ENCODE results near the gene LRRC52. TPM values are rescaled to one million over a fixed set of nuclear protein-coding genes. Genes with fewer than 3 reads are reported as not detected.

Gene LRRC52
- total and polyA plus RNA-seq, 9 of the 15 experiments (the other 6 are each of a cell fraction or from before 2014, with no cell fraction given), result not detected

DNA sequence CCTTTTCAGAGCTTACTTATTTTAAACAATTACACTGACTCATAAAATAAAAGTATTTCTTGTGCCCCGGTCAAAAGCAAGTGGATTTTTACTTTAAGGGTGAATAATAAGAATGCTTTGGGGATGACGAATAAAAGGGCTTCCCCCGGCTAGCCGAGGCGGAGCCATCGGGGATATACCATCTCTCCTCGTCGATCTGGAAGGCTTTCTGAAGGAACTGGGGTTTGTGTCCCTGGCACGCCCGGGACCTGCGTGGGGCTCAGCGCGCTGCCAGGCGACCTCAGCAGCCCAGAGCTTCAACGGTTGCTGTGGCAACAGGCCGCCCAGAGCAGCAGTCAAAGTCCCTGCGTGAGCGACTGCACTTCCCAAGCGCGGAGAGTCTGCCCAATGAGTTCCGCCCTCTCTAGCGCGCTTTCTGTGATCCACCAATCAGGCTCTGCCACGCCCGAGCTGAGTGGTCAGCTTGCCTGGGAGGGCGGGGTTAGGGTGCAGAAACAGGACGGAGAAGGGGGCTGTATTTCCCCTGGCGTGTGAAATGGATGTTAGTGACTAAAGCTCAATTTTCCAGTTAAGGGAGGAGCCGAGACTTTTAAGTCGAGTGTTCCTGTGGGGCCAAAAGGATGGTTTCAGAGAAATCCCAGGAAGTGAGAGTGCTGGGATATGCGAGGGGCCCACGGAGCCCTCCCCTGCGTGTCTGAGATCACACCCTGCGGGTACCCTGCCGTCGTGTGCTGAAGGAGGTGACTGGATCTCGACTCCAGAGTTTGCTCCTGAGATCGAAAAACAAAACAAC is 54.3 kb downstream of the LRRC52 start (continued):
- TF ChIP-seq SMARCA5 (IDR thresholded peaks at IDR 0.05), result no peak
- no peak for TF ChIP-seq CCNT2 (IDR thresholded peaks at IDR 0.05; ENCODE audit: borderline replicate concordance, extremely low read depth, insufficient read length, low read depth, low read length)
- TF ChIP-seq, protein P1, sequence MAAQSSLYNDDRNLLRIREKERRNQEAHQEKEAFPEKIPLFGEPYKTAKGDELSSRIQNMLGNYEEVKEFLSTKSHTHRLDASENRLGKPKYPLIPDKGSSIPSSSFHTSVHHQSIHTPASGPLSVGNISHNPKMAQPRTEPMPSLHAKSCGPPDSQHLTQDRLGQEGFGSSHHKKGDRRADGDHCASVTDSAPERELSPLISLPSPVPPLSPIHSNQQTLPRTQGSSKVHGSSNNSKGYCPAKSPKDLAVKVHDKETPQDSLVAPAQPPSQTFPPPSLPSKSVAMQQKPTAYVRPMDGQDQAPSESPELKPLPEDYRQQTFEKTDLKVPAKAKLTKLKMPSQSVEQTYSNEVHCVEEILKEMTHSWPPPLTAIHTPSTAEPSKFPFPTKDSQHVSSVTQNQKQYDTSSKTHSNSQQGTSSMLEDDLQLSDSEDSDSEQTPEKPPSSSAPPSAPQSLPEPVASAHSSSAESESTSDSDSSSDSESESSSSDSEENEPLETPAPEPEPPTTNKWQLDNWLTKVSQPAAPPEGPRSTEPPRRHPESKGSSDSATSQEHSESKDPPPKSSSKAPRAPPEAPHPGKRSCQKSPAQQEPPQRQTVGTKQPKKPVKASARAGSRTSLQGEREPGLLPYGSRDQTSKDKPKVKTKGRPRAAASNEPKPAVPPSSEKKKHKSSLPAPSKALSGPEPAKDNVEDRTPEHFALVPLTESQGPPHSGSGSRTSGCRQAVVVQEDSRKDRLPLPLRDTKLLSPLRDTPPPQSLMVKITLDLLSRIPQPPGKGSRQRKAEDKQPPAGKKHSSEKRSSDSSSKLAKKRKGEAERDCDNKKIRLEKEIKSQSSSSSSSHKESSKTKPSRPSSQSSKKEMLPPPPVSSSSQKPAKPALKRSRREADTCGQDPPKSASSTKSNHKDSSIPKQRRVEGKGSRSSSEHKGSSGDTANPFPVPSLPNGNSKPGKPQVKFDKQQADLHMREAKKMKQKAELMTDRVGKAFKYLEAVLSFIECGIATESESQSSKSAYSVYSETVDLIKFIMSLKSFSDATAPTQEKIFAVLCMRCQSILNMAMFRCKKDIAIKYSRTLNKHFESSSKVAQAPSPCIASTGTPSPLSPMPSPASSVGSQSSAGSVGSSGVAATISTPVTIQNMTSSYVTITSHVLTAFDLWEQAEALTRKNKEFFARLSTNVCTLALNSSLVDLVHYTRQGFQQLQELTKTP (IDR thresholded peaks at IDR 0.05; ENCODE audit: low read depth in 1 of 2, partially characterized antibody in 2 of 2), result no peak
- peak; percentile 59 for TF ChIP-seq POLR2B (IDR thresholded peaks at IDR 0.05; ENCODE audit: low read depth, partially characterized antibody)
- TF ChIP-seq, protein P2, sequence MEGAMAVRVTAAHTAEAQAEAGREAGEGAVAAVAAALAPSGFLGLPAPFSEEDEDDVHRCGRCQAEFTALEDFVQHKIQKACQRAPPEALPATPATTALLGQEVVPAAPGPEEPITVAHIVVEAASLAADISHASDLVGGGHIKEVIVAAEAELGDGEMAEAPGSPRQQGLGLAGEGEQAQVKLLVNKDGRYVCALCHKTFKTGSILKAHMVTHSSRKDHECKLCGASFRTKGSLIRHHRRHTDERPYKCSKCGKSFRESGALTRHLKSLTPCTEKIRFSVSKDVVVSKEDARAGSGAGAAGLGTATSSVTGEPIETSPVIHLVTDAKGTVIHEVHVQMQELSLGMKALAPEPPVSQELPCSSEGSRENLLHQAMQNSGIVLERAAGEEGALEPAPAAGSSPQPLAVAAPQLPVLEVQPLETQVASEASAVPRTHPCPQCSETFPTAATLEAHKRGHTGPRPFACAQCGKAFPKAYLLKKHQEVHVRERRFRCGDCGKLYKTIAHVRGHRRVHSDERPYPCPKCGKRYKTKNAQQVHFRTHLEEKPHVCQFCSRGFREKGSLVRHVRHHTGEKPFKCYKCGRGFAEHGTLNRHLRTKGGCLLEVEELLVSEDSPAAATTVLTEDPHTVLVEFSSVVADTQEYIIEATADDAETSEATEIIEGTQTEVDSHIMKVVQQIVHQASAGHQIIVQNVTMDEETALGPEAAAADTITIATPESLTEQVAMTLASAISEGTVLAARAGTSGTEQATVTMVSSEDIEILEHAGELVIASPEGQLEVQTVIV (CRISPR knock-in tag; IDR thresholded peaks at IDR 0.05; ENCODE audit: borderline replicate concordance), result no peak
- TF ChIP-seq DIDO1 (tag; IDR thresholded peaks at IDR 0.05; ENCODE audit: low read depth), result no peak
- no peak for TF ChIP-seq HDAC8 (tag; IDR thresholded peaks at IDR 0.05)
- TF ChIP-seq TEAD4 (IDR thresholded peaks at IDR 0.05; ENCODE audit: low read length), result no peak
- no peak for TF ChIP-seq TEAD4 (CRISPR knock-in tag; IDR thresholded peaks at IDR 0.05; ENCODE audit: borderline replicate concordance)
- TF ChIP-seq DACH1 (IDR thresholded peaks at IDR 0.05; ENCODE audit: partially characterized antibody), result no peak
- TF ChIP-seq ESRRA (IDR thresholded peaks at IDR 0.05; ENCODE audit: borderline replicate concordance, low read depth), result 0 out of 2 replicates have a peak, but pooled peaks have one; percentile 12
- TF ChIP-seq, protein P3, sequence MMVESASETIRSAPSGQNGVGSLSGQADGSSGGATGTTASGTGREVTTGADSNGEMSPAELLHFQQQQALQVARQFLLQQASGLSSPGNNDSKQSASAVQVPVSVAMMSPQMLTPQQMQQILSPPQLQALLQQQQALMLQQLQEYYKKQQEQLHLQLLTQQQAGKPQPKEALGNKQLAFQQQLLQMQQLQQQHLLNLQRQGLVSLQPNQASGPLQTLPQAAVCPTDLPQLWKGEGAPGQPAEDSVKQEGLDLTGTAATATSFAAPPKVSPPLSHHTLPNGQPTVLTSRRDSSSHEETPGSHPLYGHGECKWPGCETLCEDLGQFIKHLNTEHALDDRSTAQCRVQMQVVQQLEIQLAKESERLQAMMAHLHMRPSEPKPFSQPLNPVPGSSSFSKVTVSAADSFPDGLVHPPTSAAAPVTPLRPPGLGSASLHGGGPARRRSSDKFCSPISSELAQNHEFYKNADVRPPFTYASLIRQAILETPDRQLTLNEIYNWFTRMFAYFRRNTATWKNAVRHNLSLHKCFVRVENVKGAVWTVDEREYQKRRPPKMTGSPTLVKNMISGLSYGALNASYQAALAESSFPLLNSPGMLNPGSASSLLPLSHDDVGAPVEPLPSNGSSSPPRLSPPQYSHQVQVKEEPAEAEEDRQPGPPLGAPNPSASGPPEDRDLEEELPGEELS (CRISPR knock-in tag; IDR thresholded peaks at IDR 0.05; ENCODE audit: borderline replicate concordance), result no peak
- peak; percentile 80 for TF ChIP-seq ASH1L (IDR thresholded peaks at IDR 0.05; ENCODE audit: borderline replicate concordance, low read depth, partially characterized antibody)
- TF ChIP-seq ETS2 (tag; IDR thresholded peaks at IDR 0.05; ENCODE audit: borderline replicate concordance, poor library complexity, severe bottlenecking), result no peak
- TF ChIP-seq CREM (IDR thresholded peaks at IDR 0.05; ENCODE audit: low read depth), result peak; percentile 89
- no peak for TF ChIP-seq MEIS2 (IDR thresholded peaks at IDR 0.05; ENCODE audit: partially characterized antibody)
- TF ChIP-seq, protein P4, sequence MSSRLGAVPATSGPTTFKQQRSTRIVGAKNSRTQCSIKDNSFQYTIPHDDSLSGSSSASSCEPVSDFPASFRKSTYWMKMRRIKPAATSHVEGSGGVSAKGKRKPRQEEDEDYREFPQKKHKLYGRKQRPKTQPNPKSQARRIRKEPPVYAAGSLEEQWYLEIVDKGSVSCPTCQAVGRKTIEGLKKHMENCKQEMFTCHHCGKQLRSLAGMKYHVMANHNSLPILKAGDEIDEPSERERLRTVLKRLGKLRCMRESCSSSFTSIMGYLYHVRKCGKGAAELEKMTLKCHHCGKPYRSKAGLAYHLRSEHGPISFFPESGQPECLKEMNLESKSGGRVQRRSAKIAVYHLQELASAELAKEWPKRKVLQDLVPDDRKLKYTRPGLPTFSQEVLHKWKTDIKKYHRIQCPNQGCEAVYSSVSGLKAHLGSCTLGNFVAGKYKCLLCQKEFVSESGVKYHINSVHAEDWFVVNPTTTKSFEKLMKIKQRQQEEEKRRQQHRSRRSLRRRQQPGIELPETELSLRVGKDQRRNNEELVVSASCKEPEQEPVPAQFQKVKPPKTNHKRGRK (tag; IDR thresholded peaks at IDR 0.05), result no peak
